Thoracic aorta (tissue), 2 donors: ENCODE results near the gene HNRNPF. TPM values are rescaled to one million over a fixed set of nuclear protein-coding genes. Genes with fewer than 3 reads are reported as not detected.

Experiments used
- ATAC-seq: fragments of 150-250 bp; one replicate; pipeline ENCODE4 v1.8.0; 2017; ENCODE audit warnings: low read depth; ENCODE audit not compliant: insufficient number of reproducible peaks, low FRiP score
- DNase-seq: peaks from one replicate; pipeline ENCODE4 v3.0.0-alpha.2; 2020; ENCODE audit warnings: low spot score
- H3K27ac ChIP-seq, 2 donors: fragments of 200-600 bp; sonication (generic); 1 replicate in 1 of 2; 2 replicates in 1 of 2; pipeline ENCODE4 v1.5.1; 2016; ENCODE audit warnings: mild to moderate bottlenecking in 2 of 2, moderate library complexity in 2 of 2
- H3K27me3 ChIP-seq: fragments of 200-600 bp; sonication (generic); replicated peaks from 2 replicates; pipeline ENCODE4 v1.6.0; 2016; ENCODE audit warnings: mild to moderate bottlenecking; ENCODE audit not compliant: insufficient read depth
- H3K36me3 ChIP-seq: fragments of 200-600 bp; sonication (generic); one replicate; pipeline ENCODE4 v1.5.1; 2016
- H3K4me1 ChIP-seq, 2 donors: fragments of 200-600 bp; sonication (generic); 1 replicate in 1 of 2; 2 replicates in 1 of 2; pipeline versions ENCODE4 v1.5.1 to v1.6.0; 2016; ENCODE audit warnings: low read depth in 2 of 2, mild to moderate bottlenecking in 1 of 2; ENCODE audit not compliant: control insufficient read depth in 1 of 2
- H3K4me3 ChIP-seq: fragments of 200-600 bp; sonication (generic); 2 replicates; pipeline ENCODE4 v1.5.1; 2016; ENCODE audit warnings: mild to moderate bottlenecking
- H3K9me3 ChIP-seq: fragments of 200-600 bp; sonication (generic); 2 replicates; pipeline ENCODE4 v1.5.1; 2016
- total RNA-seq, 2 donors: library from RNA; depleted of rRNA; stranded (reverse); fragments of >200 nt; gene quantifications; one replicate each; pipeline versions ENCODE4 v1.1.0 to v1.2.3, GENCODE V29; 2016
- TF ChIP-seq, protein P1 (sequence below): fragments of 200-600 bp; sonication (generic); IDR thresholded peaks from one replicate; pipeline ENCODE4 v1.5.1; 2019; ENCODE audit warnings: antibody characterized with exemption

Gene HNRNPF
- total RNA-seq, 2 donors from 2014 or later, result 86.6 to 137 TPM

DNA sequence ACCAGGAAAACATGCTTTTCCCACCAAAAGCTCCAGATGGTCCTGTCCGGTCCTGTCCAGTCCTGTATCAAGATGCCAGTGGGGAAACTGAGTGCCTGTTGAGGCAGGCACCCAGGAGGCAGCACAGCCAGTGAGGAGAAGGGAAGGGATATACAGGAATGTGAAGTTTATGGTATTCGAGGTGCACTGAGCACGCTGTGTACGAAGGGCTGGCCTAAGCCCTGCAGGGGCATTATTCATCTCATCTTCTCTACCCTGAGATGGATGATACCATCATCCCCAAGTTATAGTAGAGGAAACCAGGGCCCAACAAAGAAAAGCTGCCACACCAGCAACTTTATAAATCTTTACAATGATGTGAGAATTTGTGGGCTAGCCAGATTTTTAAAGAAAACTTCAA lies 61.0 kb downstream of the HNRNPF start:
- ATAC-seq (no peak), DNase-seq (no peak)
- Histone ChIP-seq H3K4me1 (no peaks in the 10 kb centered on the region), H3K27me3 (no peaks in the 10 kb centered on the region), H3K36me3 (no peaks in the 10 kb centered on the region), H3K4me3 (no peak overlapping the region), H3K9me3 (no peaks in the 10 kb centered on the region), H3K27ac (no peak overlapping the region)
- TF ChIP-seq, protein P1, sequence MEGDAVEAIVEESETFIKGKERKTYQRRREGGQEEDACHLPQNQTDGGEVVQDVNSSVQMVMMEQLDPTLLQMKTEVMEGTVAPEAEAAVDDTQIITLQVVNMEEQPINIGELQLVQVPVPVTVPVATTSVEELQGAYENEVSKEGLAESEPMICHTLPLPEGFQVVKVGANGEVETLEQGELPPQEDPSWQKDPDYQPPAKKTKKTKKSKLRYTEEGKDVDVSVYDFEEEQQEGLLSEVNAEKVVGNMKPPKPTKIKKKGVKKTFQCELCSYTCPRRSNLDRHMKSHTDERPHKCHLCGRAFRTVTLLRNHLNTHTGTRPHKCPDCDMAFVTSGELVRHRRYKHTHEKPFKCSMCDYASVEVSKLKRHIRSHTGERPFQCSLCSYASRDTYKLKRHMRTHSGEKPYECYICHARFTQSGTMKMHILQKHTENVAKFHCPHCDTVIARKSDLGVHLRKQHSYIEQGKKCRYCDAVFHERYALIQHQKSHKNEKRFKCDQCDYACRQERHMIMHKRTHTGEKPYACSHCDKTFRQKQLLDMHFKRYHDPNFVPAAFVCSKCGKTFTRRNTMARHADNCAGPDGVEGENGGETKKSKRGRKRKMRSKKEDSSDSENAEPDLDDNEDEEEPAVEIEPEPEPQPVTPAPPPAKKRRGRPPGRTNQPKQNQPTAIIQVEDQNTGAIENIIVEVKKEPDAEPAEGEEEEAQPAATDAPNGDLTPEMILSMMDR, result no peak

- DNase-seq (no peak), ATAC-seq (no peak)
- no peaks in the 10 kb centered on the region for H3K27me3 ChIP-seq
- TF ChIP-seq, protein P1, result no peak
- no peaks in the 10 kb centered on the region for H3K36me3 ChIP-seq
- no peak overlapping the region for H3K27ac ChIP-seq
- H3K9me3 ChIP-seq, result no peaks in the 10 kb centered on the region
- no peaks in the 10 kb centered on the region for H3K4me1 ChIP-seq
- no peak overlapping the region for H3K4me3 ChIP-seq
Measured at GRCh38 chr10:43344051-43344450, 64.9 kb downstream of the HNRNPF start.

- Histone ChIP-seq H3K4me1 (no peaks in the 10 kb centered on the region), H3K36me3 (no peaks in the 10 kb centered on the region), H3K27me3 (no peaks in the 10 kb centered on the region), H3K27ac (no peak overlapping the region), H3K9me3 (no peaks in the 10 kb centered on the region), H3K4me3 (no peak overlapping the region)
- TF ChIP-seq, protein P1, result no peak
- ATAC-seq, result no peak
- no peak for DNase-seq
Measured at GRCh38 chr10:43343126-43343525, 65.9 kb downstream of the HNRNPF start.

DNA sequence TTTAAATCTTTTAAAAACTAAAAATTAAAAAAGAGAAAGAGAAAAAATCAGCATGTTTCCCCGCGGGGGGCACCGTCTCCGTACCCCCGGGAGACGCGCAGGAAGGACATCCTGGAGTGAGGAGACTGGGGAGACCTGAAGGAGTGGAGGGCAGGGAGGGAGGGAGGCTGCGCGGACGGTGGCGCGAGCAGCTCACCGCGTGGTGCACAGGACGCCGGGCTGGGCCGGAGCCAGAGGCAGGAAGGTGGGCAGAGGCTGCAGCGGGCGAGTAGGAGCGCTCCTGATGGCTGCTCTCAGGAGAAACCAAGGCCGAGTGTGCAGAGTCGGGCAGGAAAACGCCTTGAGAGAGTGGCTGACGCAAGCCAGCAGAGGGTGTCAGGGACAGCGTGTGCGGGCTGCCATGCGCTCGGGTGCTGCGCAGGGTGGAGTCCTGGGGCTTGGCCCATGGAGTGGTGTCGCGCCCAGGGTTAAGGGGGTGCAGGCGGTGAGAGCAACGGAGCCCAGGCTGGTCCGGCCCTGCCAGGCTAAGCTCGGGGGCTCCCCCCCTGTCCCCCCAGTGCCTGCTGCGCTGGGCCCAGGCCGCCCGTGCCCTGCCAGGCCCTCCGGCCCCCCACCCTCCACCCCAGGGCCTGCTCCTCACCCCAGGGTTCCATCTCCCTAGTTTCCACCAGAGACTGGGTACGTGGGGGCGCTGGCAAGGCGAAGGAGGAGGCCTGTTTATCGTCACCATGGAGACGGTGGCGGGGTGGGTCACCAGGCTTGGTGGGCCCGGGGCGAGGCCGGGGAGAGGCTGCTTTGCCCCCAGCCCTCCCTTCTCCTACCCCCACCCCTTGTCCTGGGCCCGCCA lies 66.5 kb downstream of the HNRNPF start:
- no peaks in the 10 kb centered on the region for H3K36me3 ChIP-seq
- no peak overlapping the region for H3K4me3 ChIP-seq
- TF ChIP-seq, protein P1, result no peak
- no peaks in the 10 kb centered on the region for H3K27me3 ChIP-seq
- no peak for DNase-seq
- no peak overlapping the region for H3K27ac ChIP-seq
- no peaks in the 10 kb centered on the region for H3K9me3 ChIP-seq
- no peak for ATAC-seq
- H3K4me1 ChIP-seq, result no peaks in the 10 kb centered on the region

DNA sequence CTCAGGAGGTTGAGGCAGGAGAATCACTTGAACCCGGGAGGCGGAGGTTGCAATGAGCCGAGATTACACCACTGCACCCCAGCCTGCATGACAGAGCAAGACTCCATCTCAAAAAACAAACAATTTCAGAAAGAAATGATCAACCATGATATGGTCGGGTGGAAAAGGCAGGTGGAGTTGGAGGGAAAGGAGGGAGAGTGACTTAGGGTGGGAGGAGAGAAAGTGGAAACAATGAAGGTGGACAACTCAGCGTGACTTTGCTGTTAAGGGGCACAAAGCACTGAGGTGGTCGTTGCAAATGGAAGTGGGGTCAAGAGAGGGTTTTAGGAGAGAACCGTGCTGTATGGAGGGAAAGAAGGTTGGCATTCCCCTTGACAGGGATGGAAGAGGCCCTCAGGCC lies 67.5 kb downstream of the HNRNPF start:
- Histone ChIP-seq H3K27ac (no peak overlapping the region), H3K36me3 (no peaks in the 10 kb centered on the region), H3K4me3 (no peak overlapping the region), H3K4me1 (no peaks in the 10 kb centered on the region), H3K9me3 (no peaks in the 10 kb centered on the region), H3K27me3 (no peaks in the 10 kb centered on the region)
- no peak for DNase-seq
- TF ChIP-seq, protein P1, result no peak
- no peak for ATAC-seq
